ENCODE measurements around the gene RAP2A.

DNA sequence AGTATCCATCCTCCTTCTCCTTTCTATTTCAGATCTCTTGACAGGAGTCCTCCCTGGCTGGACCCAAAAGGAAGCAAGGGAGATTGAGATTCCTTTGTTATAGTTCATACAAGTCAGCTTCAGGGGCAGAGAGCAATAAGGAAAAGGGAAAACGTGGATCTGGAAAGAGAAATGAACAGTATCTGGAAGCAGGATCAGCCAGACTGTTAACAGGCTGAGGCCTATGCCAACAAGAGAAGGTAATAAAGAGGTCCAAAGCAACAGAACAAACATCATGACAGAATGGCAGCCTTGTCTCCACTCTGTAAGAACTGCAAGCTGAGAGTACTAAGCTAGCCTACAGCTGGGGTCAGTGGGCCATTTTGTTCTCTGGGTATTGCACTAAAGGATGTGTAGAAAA is 64.5 kb downstream of the RAP2A start:
- TF ChIP-seq, protein P1, sequence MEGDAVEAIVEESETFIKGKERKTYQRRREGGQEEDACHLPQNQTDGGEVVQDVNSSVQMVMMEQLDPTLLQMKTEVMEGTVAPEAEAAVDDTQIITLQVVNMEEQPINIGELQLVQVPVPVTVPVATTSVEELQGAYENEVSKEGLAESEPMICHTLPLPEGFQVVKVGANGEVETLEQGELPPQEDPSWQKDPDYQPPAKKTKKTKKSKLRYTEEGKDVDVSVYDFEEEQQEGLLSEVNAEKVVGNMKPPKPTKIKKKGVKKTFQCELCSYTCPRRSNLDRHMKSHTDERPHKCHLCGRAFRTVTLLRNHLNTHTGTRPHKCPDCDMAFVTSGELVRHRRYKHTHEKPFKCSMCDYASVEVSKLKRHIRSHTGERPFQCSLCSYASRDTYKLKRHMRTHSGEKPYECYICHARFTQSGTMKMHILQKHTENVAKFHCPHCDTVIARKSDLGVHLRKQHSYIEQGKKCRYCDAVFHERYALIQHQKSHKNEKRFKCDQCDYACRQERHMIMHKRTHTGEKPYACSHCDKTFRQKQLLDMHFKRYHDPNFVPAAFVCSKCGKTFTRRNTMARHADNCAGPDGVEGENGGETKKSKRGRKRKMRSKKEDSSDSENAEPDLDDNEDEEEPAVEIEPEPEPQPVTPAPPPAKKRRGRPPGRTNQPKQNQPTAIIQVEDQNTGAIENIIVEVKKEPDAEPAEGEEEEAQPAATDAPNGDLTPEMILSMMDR (conservative IDR thresholded peaks at IDR 0.05) = no peak
- no peak for TF ChIP-seq ZFX (IDR thresholded peaks at IDR 0.05)

Data from C4-2B (cell line).